Measurements from ENCODE around the gene HMOX1. TPM values are rescaled to one million over a fixed set of nuclear protein-coding genes. Genes with fewer than 3 reads are reported as not detected.

HMOX1 gene
- total and polyA plus RNA-seq, 10 donors: 178 to 930 (median 751) TPM

GRCh38 chr22:35334004-35334403 is 46.9 kb upstream of the HMOX1 start:
- Histone ChIP-seq H3K4me1 (peaks cover 15 to 74% (median 52%) of the 10 kb centered on the region in 6 donors), H3K4me3 (no peak overlapping the region), H3K9me3 (no peaks in the 10 kb centered on the region), H3K36me3 (peaks cover 0 to 95% (median 69%) of the 10 kb centered on the region in 6 donors), H3K27me3 (replicated peaks in 1 of 7) (no peaks in the 10 kb centered on the region), H3K27ac (peak overlapping the region in 5 of 8 donors; percentile 3 to 69 (median 44))
- intact Hi-C loops (cut with DNase I; ENCODE audit: low total_unique reads): no loop called here
- DNase-seq: no peak
- 23 to 42% (median 30%) methylated on average over 7 to 9 of the region's 9 CpGs for WGBS, 5 donors
- TF ChIP-seq, protein P1, sequence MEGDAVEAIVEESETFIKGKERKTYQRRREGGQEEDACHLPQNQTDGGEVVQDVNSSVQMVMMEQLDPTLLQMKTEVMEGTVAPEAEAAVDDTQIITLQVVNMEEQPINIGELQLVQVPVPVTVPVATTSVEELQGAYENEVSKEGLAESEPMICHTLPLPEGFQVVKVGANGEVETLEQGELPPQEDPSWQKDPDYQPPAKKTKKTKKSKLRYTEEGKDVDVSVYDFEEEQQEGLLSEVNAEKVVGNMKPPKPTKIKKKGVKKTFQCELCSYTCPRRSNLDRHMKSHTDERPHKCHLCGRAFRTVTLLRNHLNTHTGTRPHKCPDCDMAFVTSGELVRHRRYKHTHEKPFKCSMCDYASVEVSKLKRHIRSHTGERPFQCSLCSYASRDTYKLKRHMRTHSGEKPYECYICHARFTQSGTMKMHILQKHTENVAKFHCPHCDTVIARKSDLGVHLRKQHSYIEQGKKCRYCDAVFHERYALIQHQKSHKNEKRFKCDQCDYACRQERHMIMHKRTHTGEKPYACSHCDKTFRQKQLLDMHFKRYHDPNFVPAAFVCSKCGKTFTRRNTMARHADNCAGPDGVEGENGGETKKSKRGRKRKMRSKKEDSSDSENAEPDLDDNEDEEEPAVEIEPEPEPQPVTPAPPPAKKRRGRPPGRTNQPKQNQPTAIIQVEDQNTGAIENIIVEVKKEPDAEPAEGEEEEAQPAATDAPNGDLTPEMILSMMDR (IDR thresholded peaks at IDR 0.05 in 8 of 11, conservative IDR thresholded peaks at IDR 0.05 in 3 of 11): no peak
- TF ChIP-seq POLR2AphosphoS5 (IDR thresholded peaks at IDR 0.05): peak; percentile 9 to 63 (median 37)
- no peak for TF ChIP-seq POLR2A (IDR thresholded peaks at IDR 0.05)

DNA sequence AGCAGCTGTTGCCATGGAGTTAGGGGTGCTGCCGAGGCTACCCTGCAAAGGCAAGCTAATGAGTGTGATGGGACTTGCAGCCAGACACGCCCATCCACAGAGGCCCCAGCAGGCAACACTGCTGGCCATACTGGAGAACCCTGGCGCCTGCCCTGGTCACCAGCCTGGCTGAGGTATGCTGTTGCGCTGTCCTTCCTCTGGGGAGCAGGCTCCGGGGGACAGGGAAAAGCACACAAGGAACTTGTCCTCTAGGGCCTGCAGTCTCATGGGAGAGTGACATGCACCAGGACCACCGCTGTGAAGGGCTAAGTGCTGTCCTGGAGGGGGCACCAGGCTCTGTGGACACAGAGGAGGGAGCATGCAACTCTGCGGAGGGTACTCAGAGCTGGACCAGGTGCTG is 45.4 kb upstream of the HMOX1 start:
- H3K27me3 ChIP-seq (replicated peaks in 1 of 7): no peaks in the 10 kb centered on the region
- no peak overlapping the region for H3K4me3 ChIP-seq
- whole genome bisulfite sequencing, 5 donors: 88 to 100% (median 91%) methylated on average over 1 to 7 of the region's 7 CpGs
- peak overlapping the region in 3 of 8 donors; percentile 62 to 69 (median 66) for H3K27ac ChIP-seq
- intact Hi-C loops (cut with DNase I; ENCODE audit: low total_unique reads): no loop called here
- no peaks in the 10 kb centered on the region for H3K9me3 ChIP-seq
- DNase-seq: no peak
- H3K36me3 ChIP-seq: peaks cover 0 to 100% (median 80%) of the 10 kb centered on the region in 6 donors
- peaks cover 2 to 59% (median 37%) of the 10 kb centered on the region in 6 donors for H3K4me1 ChIP-seq
- TF ChIP-seq POLR2AphosphoS5 (IDR thresholded peaks at IDR 0.05) (no peak), POLR2A (IDR thresholded peaks at IDR 0.05) (no peak)
- TF ChIP-seq, protein P1 (IDR thresholded peaks at IDR 0.05 in 8 of 11, conservative IDR thresholded peaks at IDR 0.05 in 3 of 11): no peak

- Histone ChIP-seq H3K4me1 (peaks cover 0 to 53% (median 32%) of the 10 kb centered on the region in 6 donors), H3K4me3 (no peak overlapping the region), H3K27me3 (replicated peaks in 1 of 7) (no peaks in the 10 kb centered on the region), H3K27ac (peak overlapping the region in 3 of 8 donors; percentile 62 to 69 (median 66)), H3K9me3 (no peaks in the 10 kb centered on the region), H3K36me3 (peaks cover 0 to 100% (median 85%) of the 10 kb centered on the region in 6 donors)
- TF ChIP-seq, protein P1 (IDR thresholded peaks at IDR 0.05 in 8 of 11, conservative IDR thresholded peaks at IDR 0.05 in 3 of 11): no peak
- TF ChIP-seq POLR2AphosphoS5 (IDR thresholded peaks at IDR 0.05) (peak in 2 of 3 donors; percentile 60 to 65), POLR2A (IDR thresholded peaks at IDR 0.05) (no peak)
- no peak for DNase-seq
- intact Hi-C loops (cut with DNase I; ENCODE audit: low total_unique reads): no loop called here
- WGBS, 5 donors: 60 to 86% (median 75%) methylated on average over 11 to 12 of the region's 12 CpGs
These were observed 44.7 kb upstream of the HMOX1 start for GRCh38 chr22:35335936-35336781.

DNA sequence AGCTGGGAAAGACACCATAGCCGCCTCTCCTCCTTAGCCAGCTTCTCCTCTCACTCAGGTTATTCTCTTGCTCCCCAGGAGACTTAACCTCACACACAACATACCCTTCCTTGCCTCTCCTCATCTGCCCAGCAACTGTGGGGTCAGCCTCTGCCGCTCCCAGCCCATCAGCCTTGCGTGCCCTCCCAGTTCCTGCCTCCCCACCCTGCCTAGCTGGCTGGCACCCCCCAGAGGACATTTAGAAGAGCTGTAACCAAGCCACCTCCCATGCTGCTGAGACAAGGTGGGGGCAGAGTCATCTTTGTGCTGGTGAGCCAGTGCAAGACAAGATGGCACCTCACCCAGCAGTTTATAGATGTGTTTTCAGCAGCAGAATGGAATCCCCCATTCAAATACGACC is 43.0 kb upstream of the HMOX1 start:
- Histone ChIP-seq H3K9me3 (no peaks in the 10 kb centered on the region), H3K4me1 (peaks cover 0 to 51% (median 31%) of the 10 kb centered on the region in 6 donors), H3K36me3 (peaks cover 0 to 100% (median 87%) of the 10 kb centered on the region in 6 donors), H3K27me3 (replicated peaks in 1 of 7) (no peaks in the 10 kb centered on the region), H3K27ac (peak overlapping the region in 4 of 8 donors; percentile 32 to 69 (median 56)), H3K4me3 (no peak overlapping the region)
- 67 to 85% (median 79%) methylated on average over 4 of the region's 4 CpGs for WGBS, 5 donors
- intact Hi-C loops (cut with DNase I; ENCODE audit: low total_unique reads): no loop called here
- DNase-seq: no peak
- TF ChIP-seq, protein P1 (IDR thresholded peaks at IDR 0.05 in 8 of 11, conservative IDR thresholded peaks at IDR 0.05 in 3 of 11): peak in 5 of 11 experiments; percentile 36 to 53 (median 46)
- TF ChIP-seq POLR2A (IDR thresholded peaks at IDR 0.05) (no peak), POLR2AphosphoS5 (IDR thresholded peaks at IDR 0.05) (peak in 2 of 3 donors; percentile 41 to 59)

Data from spleen (tissue), 11 donors.